Smooth muscle cell (in vitro differentiated cells): ENCODE results near the gene ANKRD44. TPM values are rescaled to one million over a fixed set of nuclear protein-coding genes. Genes with fewer than 3 reads are reported as not detected.

Source experiments
- DNase-seq: peaks from one replicate; lab custom pipeline; 2025; ENCODE audit not compliant: unreplicated experiment; lab: John Stamatoyannopoulos, UW
- H2AFZ ChIP-seq: fragments of 200-600 bp; sonication (generic); 2 replicates; pipeline ENCODE4 v1.6.0; 2016; ENCODE audit warnings: antibody characterized with exemption, low read depth, mild to moderate bottlenecking
- H3F3A ChIP-seq: fragments of 200-600 bp; sonication (generic); 2 replicates; pipeline ENCODE4 v1.6.0; 2017; ENCODE audit warnings: antibody characterized with exemption, low read depth
- H3K27ac ChIP-seq: fragments of 200-600 bp; sonication (generic); 2 replicates; pipeline ENCODE4 v1.5.1; 2016; ENCODE audit warnings: low read depth, mild to moderate bottlenecking
- H3K27me3 ChIP-seq: fragments of 200-600 bp; sonication (generic); 2 replicates; pipeline ENCODE4 v1.6.1; 2016; ENCODE audit warnings: low read depth, mild to moderate bottlenecking
- H3K36me3 ChIP-seq: fragments of 200-600 bp; sonication (generic); 2 replicates; pipeline ENCODE4 v1.5.1; 2016; ENCODE audit warnings: low read depth
- H3K4me1 ChIP-seq: fragments of 200-600 bp; sonication (generic); 2 replicates; pipeline ENCODE4 v1.5.1; 2016; ENCODE audit warnings: low read depth
- H3K4me2 ChIP-seq: fragments of 200-600 bp; sonication (generic); 2 replicates; pipeline ENCODE4 v1.6.0; 2016; ENCODE audit warnings: mild to moderate bottlenecking
- H3K4me3 ChIP-seq: fragments of 200-600 bp; sonication (generic); 2 replicates; pipeline ENCODE4 v1.5.1; 2016; ENCODE audit warnings: mild to moderate bottlenecking
- H3K79me2 ChIP-seq: fragments of 200-600 bp; sonication (generic); 2 replicates; pipeline ENCODE4 v1.6.0; 2016; ENCODE audit warnings: low read depth, mild to moderate bottlenecking
- H3K9ac ChIP-seq: fragments of 200-600 bp; sonication (generic); 2 replicates; pipeline ENCODE4 v1.6.0; 2016; ENCODE audit warnings: low read depth
- H3K9me3 ChIP-seq: fragments of 200-600 bp; sonication (generic); replicated peaks from 2 replicates; pipeline ENCODE4 v1.5.1; 2016; ENCODE audit warnings: low read depth
- H4K20me1 ChIP-seq: fragments of 200-600 bp; sonication (generic); 2 replicates; pipeline ENCODE4 v1.6.0; 2016; ENCODE audit warnings: low read depth
- WGBS: methylation state at CpG from one replicate; pipeline ENCODE4 v1.1.7; 2016; ENCODE audit warnings: low lambda C conversion rate; 5-methylcytosine and 5-hydroxymethylcytosine counted together
- polyA plus RNA-seq: library from polyadenylated mRNA; unstranded; fragments of >200 nt; fragmentation: Nextera tagmentation; extraction: Ambion mirVana; gene quantifications from 2 replicates; pipeline ENCODE4 v1.2.1, GENCODE V29; 2016
- total RNA-seq: library from RNA; depleted of rRNA; stranded (reverse); fragments of >200 nt; gene quantifications from 2 replicates; pipeline ENCODE4 v1.2.3, GENCODE V29; 2014
- TF ChIP-seq, protein P1 (sequence below): fragments of 200-600 bp; sonication (generic); IDR thresholded peaks from 2 replicates; pipeline ENCODE4 v1.5.1; 2017; ENCODE audit warnings: borderline replicate concordance, mild to moderate bottlenecking, antibody characterized with exemption; ENCODE audit not compliant: insufficient read depth, poor library complexity, severe bottlenecking

Gene ANKRD44
- total and polyA plus RNA-seq, 2 experiments from 2014 or later: 3.6 to 5.5 TPM

DNA sequence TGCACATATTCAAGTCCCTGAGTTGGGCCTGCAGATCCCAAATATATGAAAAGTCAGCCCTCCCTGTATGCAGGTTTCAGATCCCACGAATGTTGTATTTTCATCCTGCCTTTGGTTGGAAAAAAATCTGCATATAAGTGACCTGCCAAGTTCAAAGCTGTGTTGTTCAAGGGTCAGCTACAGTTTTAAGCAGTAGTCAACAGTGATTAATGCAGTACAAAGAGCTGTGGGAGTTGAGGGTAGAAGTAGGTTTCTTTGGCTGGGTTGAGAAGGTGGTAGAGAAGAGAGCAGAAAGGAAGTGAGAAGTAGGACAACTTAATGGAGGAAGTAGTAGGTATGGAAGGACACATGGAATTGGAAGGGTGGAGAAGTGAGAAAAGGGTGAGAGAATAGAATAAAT, 127.9 kb downstream of the ANKRD44 start:
- Histone ChIP-seq H3K4me2 (no peak overlapping the region), H3K27me3 (no peaks in the 10 kb centered on the region), H2AFZ (no peak overlapping the region), H3K4me1 (peaks cover 4% of the 10 kb centered on the region), H3K27ac (no peak overlapping the region), H3K9ac (no peak overlapping the region), H3K36me3 (no peaks in the 10 kb centered on the region), H3K9me3 (no peaks in the 10 kb centered on the region), H3K79me2 (no peaks in the 10 kb centered on the region), H3K4me3 (no peak overlapping the region), H3F3A (no peaks in the 10 kb centered on the region), H4K20me1 (no peaks in the 10 kb centered on the region)
- no peak for DNase-seq
- TF ChIP-seq, protein P1, sequence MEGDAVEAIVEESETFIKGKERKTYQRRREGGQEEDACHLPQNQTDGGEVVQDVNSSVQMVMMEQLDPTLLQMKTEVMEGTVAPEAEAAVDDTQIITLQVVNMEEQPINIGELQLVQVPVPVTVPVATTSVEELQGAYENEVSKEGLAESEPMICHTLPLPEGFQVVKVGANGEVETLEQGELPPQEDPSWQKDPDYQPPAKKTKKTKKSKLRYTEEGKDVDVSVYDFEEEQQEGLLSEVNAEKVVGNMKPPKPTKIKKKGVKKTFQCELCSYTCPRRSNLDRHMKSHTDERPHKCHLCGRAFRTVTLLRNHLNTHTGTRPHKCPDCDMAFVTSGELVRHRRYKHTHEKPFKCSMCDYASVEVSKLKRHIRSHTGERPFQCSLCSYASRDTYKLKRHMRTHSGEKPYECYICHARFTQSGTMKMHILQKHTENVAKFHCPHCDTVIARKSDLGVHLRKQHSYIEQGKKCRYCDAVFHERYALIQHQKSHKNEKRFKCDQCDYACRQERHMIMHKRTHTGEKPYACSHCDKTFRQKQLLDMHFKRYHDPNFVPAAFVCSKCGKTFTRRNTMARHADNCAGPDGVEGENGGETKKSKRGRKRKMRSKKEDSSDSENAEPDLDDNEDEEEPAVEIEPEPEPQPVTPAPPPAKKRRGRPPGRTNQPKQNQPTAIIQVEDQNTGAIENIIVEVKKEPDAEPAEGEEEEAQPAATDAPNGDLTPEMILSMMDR: no peak
- 94% methylated on average over 1 of the region's 1 CpG for WGBS

GRCh38 chr2:197181491-197181890, 129.1 kb downstream of the ANKRD44 start:
- Histone ChIP-seq H3K9ac (no peak overlapping the region), H3K27ac (no peak overlapping the region), H3K4me3 (no peak overlapping the region), H3F3A (no peaks in the 10 kb centered on the region), H3K27me3 (no peaks in the 10 kb centered on the region), H3K4me2 (no peak overlapping the region), H3K4me1 (peaks cover 4% of the 10 kb centered on the region), H4K20me1 (no peaks in the 10 kb centered on the region), H3K36me3 (no peaks in the 10 kb centered on the region), H3K79me2 (no peaks in the 10 kb centered on the region), H3K9me3 (no peaks in the 10 kb centered on the region), H2AFZ (no peak overlapping the region)
- 52% methylated on average over 5 of the region's 5 CpGs for WGBS
- TF ChIP-seq, protein P1: no peak
- DNase-seq: no peak

DNA sequence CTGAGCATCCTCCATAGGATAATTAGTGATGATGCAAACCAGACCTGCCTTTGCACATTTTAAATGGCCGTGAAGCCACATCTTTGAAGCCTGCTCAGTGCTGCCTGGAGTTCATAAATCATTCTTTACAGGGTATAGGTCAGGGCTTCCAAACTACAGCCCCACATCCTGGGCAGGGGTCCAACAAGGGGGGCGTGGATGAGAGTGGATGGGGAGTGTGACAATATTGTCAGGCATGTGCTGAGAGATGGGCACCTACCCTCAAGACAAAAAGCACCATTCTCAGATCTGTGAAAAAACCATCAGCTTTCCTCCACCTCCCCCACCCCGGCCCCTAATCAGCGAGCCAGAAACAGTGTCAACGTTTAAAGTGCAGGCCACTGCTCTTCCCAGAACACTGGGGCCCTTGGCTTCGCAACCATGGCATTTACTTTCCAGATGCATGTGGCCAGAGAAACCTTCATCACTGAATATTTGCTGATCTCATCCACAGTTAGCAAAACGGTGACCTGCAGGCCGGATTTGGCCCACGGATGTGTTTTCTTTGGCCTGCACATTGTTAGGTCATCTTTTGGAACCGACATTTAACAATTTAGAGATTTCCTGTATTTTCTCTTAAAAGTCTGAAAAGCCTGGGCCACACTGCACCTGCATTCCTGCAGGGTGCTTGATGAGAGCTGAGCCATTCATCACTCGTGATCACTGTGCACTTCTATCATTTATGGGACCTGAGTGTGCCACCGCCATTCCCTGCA, 130.7 kb downstream of the ANKRD44 start:
- no peak overlapping the region for H3K4me2 ChIP-seq
- TF ChIP-seq, protein P1: no peak
- no peaks in the 10 kb centered on the region for H4K20me1 ChIP-seq
- H3K4me1 ChIP-seq: peaks cover 2% of the 10 kb centered on the region
- no peaks in the 10 kb centered on the region for H3K36me3 ChIP-seq
- H3K27ac ChIP-seq: no peak overlapping the region
- no peak overlapping the region for H3K4me3 ChIP-seq
- H3K79me2 ChIP-seq: no peaks in the 10 kb centered on the region
- H3K9ac ChIP-seq: no peak overlapping the region
- no peaks in the 10 kb centered on the region for H3K9me3 ChIP-seq
- H2AFZ ChIP-seq: no peak overlapping the region
- 29% methylated on average over 12 of the region's 12 CpGs for WGBS
- H3K27me3 ChIP-seq: no peaks in the 10 kb centered on the region
- no peaks in the 10 kb centered on the region for H3F3A ChIP-seq
- DNase-seq: no peak

GRCh38 chr2:197176522-197176921, 134.1 kb downstream of the ANKRD44 start:
- no peak overlapping the region for H3K4me2 ChIP-seq
- H4K20me1 ChIP-seq: no peaks in the 10 kb centered on the region
- no peak overlapping the region for H3K9ac ChIP-seq
- H3K27me3 ChIP-seq: no peaks in the 10 kb centered on the region
- no peaks in the 10 kb centered on the region for H3K4me1 ChIP-seq
- no peaks in the 10 kb centered on the region for H3K36me3 ChIP-seq
- DNase-seq: no peak
- no peaks in the 10 kb centered on the region for H3K9me3 ChIP-seq
- no peak overlapping the region for H3K27ac ChIP-seq
- H3F3A ChIP-seq: no peaks in the 10 kb centered on the region
- TF ChIP-seq, protein P1: no peak
- 0% methylated on average over 1 of the region's 1 CpG for whole genome bisulfite sequencing
- H3K4me3 ChIP-seq: no peak overlapping the region
- H2AFZ ChIP-seq: no peak overlapping the region
- H3K79me2 ChIP-seq: no peaks in the 10 kb centered on the region
